Measurements from ENCODE around the gene PIWIL1.

Gene PIWIL1

GRCh38 chr12:130369816-130370215, 32.1 kb downstream of the PIWIL1 start:
- DNase-seq: no peak

DNA sequence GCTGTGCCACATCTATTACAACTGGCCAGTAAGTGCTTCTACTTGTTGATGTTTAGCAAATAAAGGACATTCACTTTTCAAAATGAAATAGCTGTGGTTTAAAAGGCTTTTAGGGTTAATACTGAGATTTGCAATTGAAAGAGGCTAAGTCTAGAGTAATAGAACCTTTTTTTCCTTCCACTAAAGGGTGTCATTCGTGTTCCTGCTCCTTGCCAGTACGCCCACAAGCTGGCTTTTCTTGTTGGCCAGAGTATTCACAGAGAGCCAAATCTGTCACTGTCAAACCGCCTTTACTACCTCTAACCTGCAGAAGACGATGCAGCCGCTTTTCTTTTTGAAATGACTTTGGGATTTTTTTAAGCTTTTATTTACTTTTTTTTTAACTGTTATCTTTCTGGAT, 33.6 kb downstream of the PIWIL1 start:
- Mint-ChIP-seq H3K9me3 (peaks cover 0 to 2% of the 10 kb centered on the region in 2 donors), H3K27me3 (peaks cover 0 to 2% of the 10 kb centered on the region in 2 donors), H3K4me3 (no peak overlapping the region), H3K4me1 (ENCODE audit: low read depth in 2 of 2) (no peaks in the 10 kb centered on the region), H3K27ac (no peak overlapping the region), H3K36me3 (ENCODE audit: insufficient read depth) (no peaks in the 10 kb centered on the region)
- ATAC-seq (replicated peaks): no peak
- DNase-seq: no peak

More at GRCh38 chr12:130369816-130370215, 32.1 kb downstream of the PIWIL1 start:
- Mint-ChIP-seq H3K27me3 (peaks cover 0 to 9% of the 10 kb centered on the region in 2 donors), H3K4me1 (ENCODE audit: low read depth in 2 of 2) (no peaks in the 10 kb centered on the region), H3K36me3 (ENCODE audit: insufficient read depth) (no peaks in the 10 kb centered on the region), H3K9me3 (peaks cover 0 to 2% of the 10 kb centered on the region in 2 donors), H3K27ac (no peak overlapping the region), H3K4me3 (no peak overlapping the region)
- no peak for ATAC-seq (replicated peaks)

GRCh38 chr12:130372936-130373335, 35.2 kb downstream of the PIWIL1 start:
- Mint-ChIP-seq H3K27me3 (peaks cover 0 to 14% of the 10 kb centered on the region in 2 donors), H3K36me3 (ENCODE audit: insufficient read depth) (no peaks in the 10 kb centered on the region), H3K9me3 (peaks cover 0 to 2% of the 10 kb centered on the region in 2 donors), H3K4me3 (no peak overlapping the region), H3K4me1 (ENCODE audit: low read depth in 2 of 2) (no peaks in the 10 kb centered on the region), H3K27ac (no peak overlapping the region)
- no peak for DNase-seq
- ATAC-seq (replicated peaks): no peak

GRCh38 chr12:130374083-130374482, 36.4 kb downstream of the PIWIL1 start:
- ATAC-seq (replicated peaks): no peak
- H3K4me1 Mint-ChIP-seq (ENCODE audit: low read depth in 2 of 2): no peaks in the 10 kb centered on the region
- no peak overlapping the region for H3K27ac Mint-ChIP-seq
- H3K27me3 Mint-ChIP-seq: peaks cover 0 to 17% of the 10 kb centered on the region in 2 donors
- no peaks in the 10 kb centered on the region for H3K9me3 Mint-ChIP-seq
- H3K36me3 Mint-ChIP-seq (ENCODE audit: insufficient read depth): no peaks in the 10 kb centered on the region
- H3K4me3 Mint-ChIP-seq: no peak overlapping the region
- DNase-seq: no peak

DNA sequence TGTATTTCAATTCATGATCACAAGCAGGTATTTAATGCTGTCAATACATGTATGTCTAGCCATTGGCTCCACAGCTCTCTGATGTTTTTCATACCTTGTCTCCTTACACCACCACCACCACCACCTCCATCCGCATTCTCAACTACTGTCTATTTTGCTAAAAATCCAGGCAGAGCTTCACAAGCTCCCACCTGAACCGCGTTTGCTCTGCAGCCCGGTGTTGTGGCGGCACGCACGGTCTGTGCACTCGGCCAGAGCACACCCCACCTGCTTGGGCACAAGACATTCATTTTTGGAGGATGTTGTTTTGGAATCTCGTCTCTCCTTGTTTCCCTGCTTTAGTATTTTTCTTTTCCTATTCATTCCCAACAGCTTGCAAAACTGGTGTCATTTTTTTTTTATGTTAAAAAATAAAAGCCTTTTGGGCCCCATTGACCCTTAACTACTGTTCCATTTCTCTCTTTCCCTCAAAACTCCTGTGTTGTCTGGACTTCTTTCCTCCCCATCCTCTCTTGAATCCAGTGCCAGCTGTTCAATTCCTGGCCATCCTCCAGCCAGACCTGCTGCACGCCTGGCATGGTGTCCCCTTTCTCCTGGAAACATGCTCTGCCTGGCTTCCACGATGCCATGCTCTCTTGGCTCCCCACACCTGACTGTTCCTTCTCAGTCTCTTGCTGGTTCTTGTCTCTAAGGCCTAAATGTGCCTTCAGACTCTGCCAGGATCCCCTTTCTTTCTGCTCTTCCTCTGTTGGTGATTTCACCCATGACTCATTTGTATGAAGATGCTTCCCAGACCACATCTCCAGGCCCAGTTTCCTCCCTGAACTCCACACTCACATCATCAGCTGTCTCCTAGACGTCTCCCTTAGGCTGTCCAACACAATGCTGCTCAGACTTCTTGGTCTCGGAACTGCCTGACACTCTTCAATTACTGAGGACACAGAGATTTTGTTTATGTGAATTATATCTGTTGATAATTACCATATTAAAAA, 37.9 kb downstream of the PIWIL1 start:
- no peaks in the 10 kb centered on the region for H3K9me3 Mint-ChIP-seq
- DNase-seq (no peak), ATAC-seq (replicated peaks) (no peak)

GRCh38 chr12:130382818-130383217, 45.1 kb downstream of the PIWIL1 start:
- Mint-ChIP-seq H3K4me1 (ENCODE audit: low read depth in 2 of 2) (peaks cover 0 to 1% of the 10 kb centered on the region in 2 donors), H3K27me3 (peaks cover 0 to 21% of the 10 kb centered on the region in 2 donors), H3K9me3 (peaks cover 11 to 14% of the 10 kb centered on the region in 2 donors), H3K36me3 (ENCODE audit: insufficient read depth) (no peaks in the 10 kb centered on the region), H3K4me3 (no peak overlapping the region), H3K27ac (no peak overlapping the region)
- DNase-seq (no peak), ATAC-seq (replicated peaks) (no peak)

More for the DNA sequence above, 37.9 kb downstream of the PIWIL1 start:
- no peaks in the 10 kb centered on the region for H3K36me3 Mint-ChIP-seq (ENCODE audit: insufficient read depth)
- H3K27ac Mint-ChIP-seq: no peak overlapping the region
- H3K4me1 Mint-ChIP-seq (ENCODE audit: low read depth in 2 of 2): no peaks in the 10 kb centered on the region
- peaks cover 0 to 17% of the 10 kb centered on the region in 2 donors for H3K27me3 Mint-ChIP-seq
- H3K4me3 Mint-ChIP-seq: no peak overlapping the region

DNA sequence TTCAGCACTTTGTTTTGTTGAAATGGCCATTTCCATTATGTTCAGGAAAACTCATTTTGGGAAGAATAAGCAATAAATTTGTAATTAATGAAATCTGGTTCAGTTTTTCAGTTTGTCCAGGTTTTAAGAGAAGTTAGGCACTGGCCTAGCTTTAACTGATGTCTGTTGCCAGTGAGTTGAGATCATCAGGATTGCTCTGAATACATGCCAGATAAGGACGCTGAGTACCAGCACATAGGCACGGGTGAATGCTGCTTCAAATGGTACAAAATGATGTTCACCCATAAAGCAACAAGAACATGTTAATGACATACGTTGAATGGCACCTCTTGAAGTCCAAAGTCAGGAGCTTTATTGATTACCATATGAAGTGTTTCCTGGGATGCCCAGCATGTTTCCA, 46.5 kb downstream of the PIWIL1 start:
- Mint-ChIP-seq H3K27ac (no peak overlapping the region), H3K27me3 (peaks cover 0 to 17% of the 10 kb centered on the region in 2 donors), H3K4me3 (no peak overlapping the region), H3K4me1 (ENCODE audit: low read depth in 2 of 2) (peaks cover 0 to 1% of the 10 kb centered on the region in 2 donors), H3K9me3 (peaks cover 11 to 14% of the 10 kb centered on the region in 2 donors), H3K36me3 (ENCODE audit: insufficient read depth) (no peaks in the 10 kb centered on the region)
- no peak for ATAC-seq (replicated peaks)
- DNase-seq: no peak

DNA sequence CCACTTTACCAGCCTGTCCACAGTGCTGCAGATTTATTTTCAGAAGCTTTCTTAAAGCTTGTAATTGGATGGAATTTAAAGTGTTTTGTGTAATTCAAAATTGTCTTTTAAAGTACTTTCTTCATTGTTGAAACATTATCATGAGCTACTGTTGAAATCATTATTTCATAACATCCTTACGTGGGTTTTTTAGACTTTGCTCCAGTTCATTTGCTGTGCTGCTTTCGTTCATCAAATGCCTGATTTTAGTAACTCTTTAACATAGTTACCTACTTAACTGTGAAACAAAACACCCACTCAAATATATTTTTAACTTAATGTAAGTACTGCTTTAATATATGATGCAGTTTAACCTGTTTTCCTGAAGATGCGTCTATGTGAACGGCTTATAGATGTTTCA, 47.5 kb downstream of the PIWIL1 start:
- Mint-ChIP-seq H3K27ac (no peak overlapping the region), H3K27me3 (peaks cover 0 to 17% of the 10 kb centered on the region in 2 donors), H3K9me3 (peaks cover 11 to 14% of the 10 kb centered on the region in 2 donors), H3K36me3 (ENCODE audit: insufficient read depth) (no peaks in the 10 kb centered on the region), H3K4me3 (no peak overlapping the region), H3K4me1 (ENCODE audit: low read depth in 2 of 2) (peaks cover 0 to 1% of the 10 kb centered on the region in 2 donors)
- ATAC-seq (replicated peaks) (no peak), DNase-seq (no peak)

- Mint-ChIP-seq H3K36me3 (ENCODE audit: insufficient read depth) (peaks cover 6% of the 10 kb centered on the region), H3K27ac (peak overlapping the region in 1 of 2 donors; percentile 61), H3K27me3 (peaks cover 0 to 5% of the 10 kb centered on the region in 2 donors), H3K4me1 (ENCODE audit: low read depth in 2 of 2) (peaks cover 0 to 1% of the 10 kb centered on the region in 2 donors), H3K4me3 (no peak overlapping the region), H3K9me3 (peaks cover 13 to 15% of the 10 kb centered on the region in 2 donors)
- no peak for ATAC-seq (replicated peaks)
- no peak for DNase-seq
These were observed 53.5 kb downstream of the PIWIL1 start for GRCh38 chr12:130391186-130391585.

DNA sequence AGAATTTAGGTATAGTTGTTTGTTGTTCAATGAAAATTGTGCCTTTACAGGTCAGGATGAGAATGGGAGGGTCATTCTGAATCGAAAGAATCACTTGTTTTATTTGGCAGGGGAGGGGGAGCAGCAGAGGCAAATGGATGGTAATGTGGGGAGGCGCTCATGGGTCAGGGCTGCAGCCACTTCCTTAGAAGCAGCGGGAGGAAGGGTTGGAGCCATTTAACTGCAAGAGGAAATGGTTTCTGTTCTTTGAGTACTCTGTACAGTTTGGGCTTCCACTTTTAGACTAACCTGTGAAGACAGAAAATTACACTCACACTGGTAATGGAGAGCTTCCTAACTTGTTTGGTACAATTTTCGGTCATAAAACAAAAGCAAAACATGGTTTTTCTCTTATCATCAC, 57.2 kb downstream of the PIWIL1 start:
- no peak for ATAC-seq (replicated peaks)
- peaks cover 0 to 5% of the 10 kb centered on the region in 2 donors for H3K27me3 Mint-ChIP-seq
- no peaks in the 10 kb centered on the region for H3K4me1 Mint-ChIP-seq (ENCODE audit: low read depth in 2 of 2)
- no peak overlapping the region for H3K27ac Mint-ChIP-seq
- H3K4me3 Mint-ChIP-seq: no peak overlapping the region
- DNase-seq: no peak
- peaks cover 10 to 15% of the 10 kb centered on the region in 2 donors for H3K9me3 Mint-ChIP-seq
- H3K36me3 Mint-ChIP-seq (ENCODE audit: insufficient read depth): peaks cover 6% of the 10 kb centered on the region

DNA sequence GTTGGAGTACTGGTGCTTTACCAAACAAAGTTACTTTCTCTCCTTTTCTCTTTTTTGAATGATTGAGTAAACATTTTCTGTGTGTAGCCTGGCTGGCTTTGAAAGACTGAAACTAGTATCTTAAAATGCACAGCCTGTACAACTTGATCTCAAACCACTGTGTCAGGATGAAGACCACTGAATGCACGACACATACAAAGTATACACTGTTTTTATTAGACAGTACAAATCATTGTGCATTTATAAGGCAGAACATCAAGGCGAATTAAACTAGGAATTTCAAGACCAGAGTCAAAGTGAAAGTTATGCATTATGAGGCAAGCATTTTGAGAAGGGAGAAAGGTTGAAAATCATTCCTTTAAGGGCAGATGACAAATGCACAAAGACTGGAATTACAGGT, 59.0 kb downstream of the PIWIL1 start:
- H3K4me1 Mint-ChIP-seq (ENCODE audit: low read depth in 2 of 2): no peaks in the 10 kb centered on the region
- no peak overlapping the region for H3K4me3 Mint-ChIP-seq
- ATAC-seq (replicated peaks) (no peak), DNase-seq (no peak)
- peaks cover 2% of the 10 kb centered on the region in 2 donors for H3K9me3 Mint-ChIP-seq
- H3K36me3 Mint-ChIP-seq (ENCODE audit: insufficient read depth): no peaks in the 10 kb centered on the region
- H3K27me3 Mint-ChIP-seq: peaks cover 3 to 5% of the 10 kb centered on the region in 2 donors
- no peak overlapping the region for H3K27ac Mint-ChIP-seq

GRCh38 chr12:130398100-130398848, 60.6 kb downstream of the PIWIL1 start:
- no peak overlapping the region for H3K4me3 Mint-ChIP-seq
- no peaks in the 10 kb centered on the region for H3K36me3 Mint-ChIP-seq (ENCODE audit: insufficient read depth)

GRCh38 chr12:130401703-130402102, 64.0 kb downstream of the PIWIL1 start:
- H3K9me3 Mint-ChIP-seq: peaks cover 0 to 2% of the 10 kb centered on the region in 2 donors
- ATAC-seq (replicated peaks) (no peak), DNase-seq (no peak)
- no peak overlapping the region for H3K4me3 Mint-ChIP-seq
- H3K36me3 Mint-ChIP-seq (ENCODE audit: insufficient read depth): no peaks in the 10 kb centered on the region
- H3K27me3 Mint-ChIP-seq: peaks cover 0 to 19% of the 10 kb centered on the region in 2 donors
- H3K4me1 Mint-ChIP-seq (ENCODE audit: low read depth in 2 of 2): no peaks in the 10 kb centered on the region
- no peak overlapping the region for H3K27ac Mint-ChIP-seq

More at GRCh38 chr12:130398100-130398848, 60.6 kb downstream of the PIWIL1 start:
- H3K27ac Mint-ChIP-seq: no peak overlapping the region
- no peak for ATAC-seq (replicated peaks)
- H3K9me3 Mint-ChIP-seq: peaks cover 0 to 2% of the 10 kb centered on the region in 2 donors
- DNase-seq: no peak
- no peaks in the 10 kb centered on the region for H3K4me1 Mint-ChIP-seq (ENCODE audit: low read depth in 2 of 2)
- peaks cover 5 to 11% of the 10 kb centered on the region in 2 donors for H3K27me3 Mint-ChIP-seq

Data from effector memory CD8-positive, alpha-beta T cell (primary cell).